ENCODE measurements around the gene HIPK2.

The HIPK2 gene

DNA sequence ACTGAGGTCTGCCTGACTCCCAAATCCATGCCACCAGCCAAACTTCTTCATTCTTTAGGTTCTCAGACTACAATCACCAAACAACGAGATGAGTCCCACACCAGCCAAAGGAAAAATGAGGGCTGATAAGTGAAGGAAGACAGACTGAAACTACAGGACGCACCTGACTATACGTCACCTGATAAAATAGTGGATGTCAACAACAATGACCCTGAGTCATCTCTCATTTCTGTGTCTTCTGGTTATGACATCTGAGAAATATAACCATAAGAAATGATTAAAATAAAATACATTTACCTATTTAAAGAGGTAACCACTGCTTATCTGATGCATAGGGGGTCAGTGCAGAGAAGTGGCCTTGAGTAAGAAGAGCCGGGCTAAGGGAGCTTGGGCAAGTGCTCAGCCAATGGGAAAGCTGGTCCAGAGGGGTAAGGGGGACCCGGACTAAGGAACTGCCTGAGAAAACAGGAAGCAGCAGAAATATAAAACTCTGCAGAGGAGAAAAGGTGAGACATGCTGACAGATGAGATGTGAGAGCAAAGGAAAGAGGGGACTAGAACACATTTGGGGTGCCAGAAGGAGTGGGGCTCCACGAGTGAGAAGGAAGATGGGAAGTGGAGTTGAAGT lies 51.8 kb downstream of the HIPK2 start:
- TF ChIP-seq, protein P1, sequence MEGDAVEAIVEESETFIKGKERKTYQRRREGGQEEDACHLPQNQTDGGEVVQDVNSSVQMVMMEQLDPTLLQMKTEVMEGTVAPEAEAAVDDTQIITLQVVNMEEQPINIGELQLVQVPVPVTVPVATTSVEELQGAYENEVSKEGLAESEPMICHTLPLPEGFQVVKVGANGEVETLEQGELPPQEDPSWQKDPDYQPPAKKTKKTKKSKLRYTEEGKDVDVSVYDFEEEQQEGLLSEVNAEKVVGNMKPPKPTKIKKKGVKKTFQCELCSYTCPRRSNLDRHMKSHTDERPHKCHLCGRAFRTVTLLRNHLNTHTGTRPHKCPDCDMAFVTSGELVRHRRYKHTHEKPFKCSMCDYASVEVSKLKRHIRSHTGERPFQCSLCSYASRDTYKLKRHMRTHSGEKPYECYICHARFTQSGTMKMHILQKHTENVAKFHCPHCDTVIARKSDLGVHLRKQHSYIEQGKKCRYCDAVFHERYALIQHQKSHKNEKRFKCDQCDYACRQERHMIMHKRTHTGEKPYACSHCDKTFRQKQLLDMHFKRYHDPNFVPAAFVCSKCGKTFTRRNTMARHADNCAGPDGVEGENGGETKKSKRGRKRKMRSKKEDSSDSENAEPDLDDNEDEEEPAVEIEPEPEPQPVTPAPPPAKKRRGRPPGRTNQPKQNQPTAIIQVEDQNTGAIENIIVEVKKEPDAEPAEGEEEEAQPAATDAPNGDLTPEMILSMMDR (IDR thresholded peaks at IDR 0.05; ENCODE audit: insufficient read depth, missing control alignments), result no peak
- no peak for FAIRE-seq
- no peak for DNase-seq (ENCODE audit: insufficient read length, low spot score)

DNA sequence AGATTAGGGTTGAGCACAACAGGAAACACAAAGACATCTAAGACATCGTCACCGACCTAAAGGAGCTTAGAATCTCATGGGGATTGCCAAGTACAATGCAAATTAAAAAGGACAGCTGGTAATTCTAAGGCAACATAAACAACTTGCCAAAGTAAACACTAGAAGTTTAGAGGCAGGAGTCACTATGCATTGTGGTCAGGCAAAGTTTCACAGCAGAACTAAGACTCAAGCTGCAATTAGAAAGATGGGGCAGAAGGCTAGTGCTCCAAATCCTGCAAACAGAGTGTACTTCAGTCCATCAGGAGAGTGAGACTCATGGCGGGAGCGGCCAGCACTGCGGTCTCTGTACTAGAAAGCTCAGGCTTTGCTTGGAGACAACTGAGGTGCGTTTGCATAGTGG lies 52.7 kb downstream of the HIPK2 start:
- TF ChIP-seq, protein P1 (IDR thresholded peaks at IDR 0.05; ENCODE audit: insufficient read depth, missing control alignments), result no peak
- DNase-seq (ENCODE audit: insufficient read length, low spot score), result no peak
- no peak for FAIRE-seq

DNA sequence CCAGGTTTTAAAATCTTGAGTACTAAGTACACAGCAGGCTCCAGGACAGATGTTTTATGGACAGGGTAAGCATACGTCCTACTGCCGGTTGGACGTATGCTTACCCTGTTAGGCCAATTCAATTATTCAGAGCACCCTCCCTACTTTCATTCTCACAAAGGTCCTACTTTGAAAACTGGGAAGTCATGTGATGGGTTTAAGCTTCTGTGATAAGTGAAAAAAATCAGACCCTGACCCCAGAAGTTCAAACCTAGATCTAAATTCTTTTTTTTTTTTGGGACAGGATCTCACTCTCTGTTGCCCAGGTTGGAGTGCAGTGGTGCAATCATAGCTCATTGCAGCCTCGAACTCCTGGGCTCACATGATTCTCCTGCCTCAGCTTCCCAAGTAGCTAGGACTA lies 55.2 kb downstream of the HIPK2 start:
- TF ChIP-seq, protein P1 (IDR thresholded peaks at IDR 0.05; ENCODE audit: insufficient read depth, missing control alignments), result no peak
- FAIRE-seq (no peak), DNase-seq (ENCODE audit: insufficient read length, low spot score) (no peak)

DNA sequence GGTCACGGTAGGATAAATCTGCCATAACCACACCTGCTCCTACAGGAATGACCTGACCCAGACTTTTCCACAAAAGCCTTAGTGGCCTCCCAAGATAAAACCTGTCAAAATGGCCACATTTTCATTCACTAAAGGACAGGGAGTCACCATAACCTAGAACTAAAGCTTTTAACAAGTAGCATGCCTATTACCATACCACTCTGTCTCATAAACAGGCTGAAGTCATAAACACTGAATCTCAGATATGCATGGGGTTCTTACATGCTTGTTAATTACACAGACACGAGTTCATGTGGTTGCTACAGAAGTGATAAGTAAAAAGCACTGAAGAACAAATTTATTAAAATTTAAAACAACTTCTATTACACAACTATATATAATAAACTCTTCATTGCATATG lies 56.0 kb downstream of the HIPK2 start:
- FAIRE-seq, result no peak
- no peak for DNase-seq (ENCODE audit: insufficient read length, low spot score)
- TF ChIP-seq, protein P1 (IDR thresholded peaks at IDR 0.05; ENCODE audit: insufficient read depth, missing control alignments), result no peak

DNA sequence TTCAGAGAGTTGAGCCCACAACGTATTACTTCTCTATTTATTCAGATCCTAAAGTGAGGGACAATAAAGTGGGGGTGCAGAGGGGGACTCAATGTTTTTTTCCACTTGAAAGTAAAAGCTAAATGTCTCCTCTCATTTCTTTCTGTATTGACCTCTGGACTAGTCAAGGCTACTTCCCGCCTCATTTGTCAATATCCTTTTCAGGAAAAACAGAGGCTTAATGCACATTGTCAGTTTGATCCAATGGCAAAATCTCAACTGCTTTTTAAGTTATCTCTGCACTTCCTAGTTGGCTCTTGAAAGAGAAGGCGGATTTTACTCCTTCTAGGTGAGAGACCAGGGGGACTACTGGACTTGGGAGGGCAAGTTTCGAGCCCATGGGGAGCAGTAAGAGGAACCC lies 56.4 kb downstream of the HIPK2 start:
- FAIRE-seq (no peak), DNase-seq (ENCODE audit: insufficient read length, low spot score) (no peak)
- TF ChIP-seq, protein P1 (IDR thresholded peaks at IDR 0.05; ENCODE audit: insufficient read depth, missing control alignments), result no peak

DNA sequence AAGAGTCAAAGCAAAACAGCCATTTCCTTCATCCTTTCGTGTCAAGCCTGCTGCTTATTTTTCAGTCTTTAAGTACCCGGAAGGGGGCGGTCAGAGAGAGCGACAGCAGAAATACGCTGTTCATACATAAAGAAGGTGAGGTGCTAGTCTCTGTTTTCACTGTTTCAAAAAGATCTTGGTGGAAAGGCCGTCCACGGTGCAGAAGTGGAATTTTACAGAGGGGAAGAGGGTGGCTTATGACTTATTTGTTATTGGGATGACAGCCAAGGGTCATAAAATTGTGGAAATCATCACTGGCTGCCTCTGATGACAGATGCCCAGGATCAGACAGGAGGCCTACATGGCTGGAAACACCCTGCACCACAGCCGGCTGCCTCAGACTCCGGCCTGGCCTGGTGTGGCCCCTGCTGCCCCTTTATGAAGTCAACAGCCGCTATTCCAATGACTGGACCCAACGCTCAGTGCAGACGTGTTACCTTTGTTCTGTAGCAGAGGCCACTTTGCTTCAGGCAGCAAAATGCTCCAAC lies 57.0 kb downstream of the HIPK2 start:
- TF ChIP-seq, protein P1 (IDR thresholded peaks at IDR 0.05; ENCODE audit: insufficient read depth, missing control alignments), result no peak
- no peak for DNase-seq (ENCODE audit: insufficient read length, low spot score)

DNA sequence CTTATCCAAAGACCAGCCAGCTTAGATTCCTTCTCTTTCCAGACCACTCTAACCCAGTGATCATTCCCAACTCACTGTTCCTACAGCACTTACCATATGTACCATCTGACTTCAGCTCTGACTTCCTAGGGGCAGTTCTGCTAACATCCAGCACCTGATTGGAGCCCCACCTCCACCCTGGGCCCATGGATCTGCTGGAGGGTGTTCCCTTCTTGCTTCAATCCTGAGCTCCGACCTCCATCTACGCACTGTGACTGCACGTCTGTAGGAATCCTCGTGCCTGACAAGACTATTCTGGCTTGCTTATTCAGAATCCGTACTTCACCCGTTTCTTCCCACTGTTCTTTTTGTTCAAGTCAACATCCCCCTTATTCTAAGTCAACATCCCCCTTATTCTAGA lies 57.6 kb downstream of the HIPK2 start:
- TF ChIP-seq, protein P1 (IDR thresholded peaks at IDR 0.05; ENCODE audit: insufficient read depth, missing control alignments), result no peak
- FAIRE-seq, result no peak
- no peak for DNase-seq (ENCODE audit: insufficient read length, low spot score)

More for the DNA sequence above, 57.0 kb downstream of the HIPK2 start:
- FAIRE-seq, result no peak

Measured in D721Med (cell line).